Suppressor macrophage treated with lipopolysaccharide for 1 hour (primary cell): ENCODE data around the gene RARG.

ENCODE experiments used
- DNase-seq, 3 donors: peaks; one replicate each; pipeline ENCODE4 v3.0.0-alpha.2; 2020 to 2022

Gene RARG

DNA sequence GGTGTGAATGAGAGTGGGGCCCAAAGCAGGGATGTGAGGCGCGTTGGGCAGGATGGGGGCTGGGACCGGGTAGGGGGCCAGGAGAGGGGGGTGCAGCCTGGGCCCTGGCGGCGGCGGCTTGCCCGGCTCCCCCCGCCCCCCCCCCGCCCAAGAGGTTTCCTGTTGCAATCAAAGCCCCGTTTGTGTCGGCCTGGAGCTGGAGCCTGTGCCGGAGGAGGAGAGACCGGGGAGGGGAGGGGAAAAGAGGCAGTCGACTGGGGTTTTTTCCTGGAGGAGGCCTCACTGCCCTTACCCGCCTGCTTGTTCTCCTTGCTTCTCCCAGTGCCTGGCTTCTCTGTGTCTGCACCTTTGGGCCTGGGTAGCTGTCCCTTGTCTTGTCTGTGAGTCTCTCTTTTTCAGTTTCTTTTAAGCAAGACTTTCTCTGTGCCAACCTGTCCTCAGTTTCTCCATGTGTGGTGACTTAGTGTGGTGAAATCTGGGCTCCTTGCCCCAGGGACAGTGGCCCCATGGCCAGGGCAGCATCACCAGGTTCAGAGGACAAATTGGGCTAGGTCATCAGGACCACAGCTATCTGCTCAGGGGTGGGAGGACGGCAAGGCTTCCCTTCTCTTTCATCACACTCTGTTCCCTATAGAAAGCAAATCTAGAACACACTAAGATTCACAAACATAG, 8.5 kb downstream of the RARG start:
- peak; percentile 45 to 67 (median 53) for DNase-seq

DNA sequence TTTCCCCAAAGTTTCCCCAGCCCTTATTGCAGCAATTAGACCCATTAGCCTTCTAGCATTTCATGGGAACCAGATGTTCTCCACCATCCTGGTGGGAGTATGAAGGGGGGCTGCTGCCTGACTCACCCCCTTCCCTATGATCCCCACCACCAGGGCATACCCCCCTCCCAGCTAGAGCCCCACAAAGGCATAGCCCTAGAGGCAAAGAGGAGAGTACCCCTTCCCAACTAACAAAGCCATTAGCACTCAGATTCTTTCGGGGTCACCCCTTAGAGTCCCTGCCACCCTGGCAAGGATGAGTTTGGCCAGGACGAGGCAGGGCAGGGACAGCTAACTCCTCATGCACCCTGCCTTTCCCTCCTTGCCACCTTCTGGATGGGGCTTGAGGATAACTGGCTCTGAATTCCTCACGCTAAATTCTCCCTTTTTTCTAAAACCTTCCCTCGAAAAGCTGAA, 9.2 kb downstream of the RARG start:
- no peak for DNase-seq

GRCh38 chr12:53222170-53222721, 9.8 kb downstream of the RARG start:
- DNase-seq = no peak

DNA sequence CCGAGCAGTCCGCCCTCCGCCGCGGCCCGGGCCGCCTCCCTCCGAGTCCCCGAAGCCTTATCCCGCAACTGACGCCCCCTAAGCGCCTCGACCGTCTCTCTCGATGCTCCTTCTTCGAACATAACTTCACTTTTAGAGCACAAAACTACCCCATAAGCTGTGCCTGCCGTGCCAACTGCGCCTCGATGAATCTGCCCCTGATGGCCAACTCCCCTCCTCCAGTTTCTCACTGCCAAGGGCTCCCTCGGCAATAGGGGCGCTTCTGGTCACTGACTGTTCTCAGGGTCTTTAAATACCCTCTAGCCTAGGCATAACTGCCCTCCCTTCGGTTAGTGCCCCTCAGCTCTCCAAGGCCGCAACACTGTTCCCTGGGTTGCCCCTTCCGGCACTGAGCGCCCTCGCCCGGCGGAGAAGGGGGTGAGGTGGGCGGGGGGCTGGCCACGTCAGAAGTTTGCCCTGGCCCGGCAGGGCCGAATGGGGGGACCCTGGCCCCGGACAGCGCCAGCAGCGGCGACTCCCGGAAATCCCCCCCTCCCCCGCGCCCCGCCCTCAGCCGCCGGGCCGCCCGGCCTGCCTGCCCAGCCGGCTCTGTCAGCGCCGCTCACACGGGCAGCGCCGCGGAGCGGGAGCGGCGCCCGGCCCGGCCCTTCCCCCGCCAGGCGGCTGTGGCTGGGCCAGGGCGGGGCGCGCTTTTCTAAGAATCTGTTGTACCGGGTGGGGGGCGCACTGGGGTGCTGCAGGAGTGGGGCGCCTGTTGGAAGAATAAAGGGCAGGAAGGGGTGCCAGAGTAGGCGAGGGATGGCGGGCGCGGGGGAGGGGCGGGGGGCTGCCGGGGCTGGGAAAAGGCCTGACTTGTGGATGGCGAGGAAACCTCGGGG, 10.6 kb downstream of the RARG start:
- DNase-seq = peak; percentile 69 to 91 (median 79)

GRCh38 chr12:53220694-53221202, 11.3 kb downstream of the RARG start:
- peak; percentile 94 to 99 (median 96) for DNase-seq

- peak; percentile 42 to 79 (median 52) for DNase-seq
Observed at GRCh38 chr12:53219956-53220693, 11.9 kb downstream of the RARG start.

GRCh38 chr12:53219292-53219955, 12.6 kb downstream of the RARG start:
- peak; percentile 87 to 89 (median 88) for DNase-seq

DNA sequence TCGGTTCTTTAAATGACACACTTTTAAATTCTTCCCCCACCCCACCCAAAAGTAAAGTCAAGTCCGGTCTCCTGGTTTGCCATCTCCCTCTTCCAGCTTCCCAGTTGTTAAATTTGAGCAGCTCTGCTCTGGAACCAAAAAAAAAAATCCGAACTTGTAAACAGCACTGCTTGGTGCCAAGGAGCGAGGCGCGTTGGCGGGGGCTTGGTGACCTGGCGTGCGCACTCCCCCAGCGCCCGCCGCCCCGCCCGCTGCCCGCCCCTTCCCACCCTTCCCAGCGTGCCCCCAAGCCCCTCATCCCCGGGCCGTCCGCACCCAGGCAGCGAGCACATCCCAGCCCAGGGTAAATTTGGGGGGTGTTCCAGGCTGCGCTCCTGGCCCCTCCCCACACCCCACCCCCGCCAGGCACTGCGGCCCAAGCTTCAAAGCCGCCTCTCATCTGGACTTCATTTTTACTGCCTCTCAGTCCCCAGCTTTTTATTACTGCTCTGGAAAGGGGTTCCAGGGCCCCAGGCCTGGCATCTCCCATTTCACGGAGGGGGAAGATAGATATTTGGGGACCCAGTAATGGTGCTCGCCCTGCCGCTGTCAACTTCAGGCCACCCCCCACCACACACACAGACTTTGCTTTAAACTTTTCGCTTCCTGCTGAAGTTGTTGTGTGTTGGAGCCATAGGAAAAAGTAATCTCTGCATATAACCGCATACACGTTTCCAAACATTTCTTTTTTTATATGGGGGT, 13.3 kb downstream of the RARG start:
- DNase-seq = no peak

- DNase-seq = peak in 1 of 3 donors; percentile 22
Observed at GRCh38 chr12:53217931-53218307, 14.1 kb downstream of the RARG start.

GRCh38 chr12:53217051-53217930, 14.7 kb downstream of the RARG start:
- DNase-seq = peak; percentile 77 to 84 (median 82)

DNA sequence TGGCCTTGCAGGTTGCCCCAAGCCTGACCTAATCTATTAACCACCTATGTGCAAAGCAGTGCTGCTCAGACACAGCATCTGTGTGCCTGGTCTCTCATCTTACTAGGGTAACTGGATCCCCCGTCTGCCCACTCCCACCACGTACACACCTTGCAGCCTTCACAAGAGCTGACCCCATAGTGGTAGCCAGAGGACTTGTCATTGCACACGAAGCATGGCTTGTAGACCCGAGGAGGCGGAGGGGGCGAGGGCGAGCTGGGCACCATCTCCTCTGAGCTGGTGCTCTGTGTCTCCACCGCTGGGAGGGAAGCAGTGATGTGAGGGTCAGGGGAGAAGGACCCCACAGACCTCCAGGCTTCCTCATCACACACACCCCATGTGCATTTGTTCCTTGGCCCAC, 16.5 kb downstream of the RARG start:
- DNase-seq = no peak

DNA sequence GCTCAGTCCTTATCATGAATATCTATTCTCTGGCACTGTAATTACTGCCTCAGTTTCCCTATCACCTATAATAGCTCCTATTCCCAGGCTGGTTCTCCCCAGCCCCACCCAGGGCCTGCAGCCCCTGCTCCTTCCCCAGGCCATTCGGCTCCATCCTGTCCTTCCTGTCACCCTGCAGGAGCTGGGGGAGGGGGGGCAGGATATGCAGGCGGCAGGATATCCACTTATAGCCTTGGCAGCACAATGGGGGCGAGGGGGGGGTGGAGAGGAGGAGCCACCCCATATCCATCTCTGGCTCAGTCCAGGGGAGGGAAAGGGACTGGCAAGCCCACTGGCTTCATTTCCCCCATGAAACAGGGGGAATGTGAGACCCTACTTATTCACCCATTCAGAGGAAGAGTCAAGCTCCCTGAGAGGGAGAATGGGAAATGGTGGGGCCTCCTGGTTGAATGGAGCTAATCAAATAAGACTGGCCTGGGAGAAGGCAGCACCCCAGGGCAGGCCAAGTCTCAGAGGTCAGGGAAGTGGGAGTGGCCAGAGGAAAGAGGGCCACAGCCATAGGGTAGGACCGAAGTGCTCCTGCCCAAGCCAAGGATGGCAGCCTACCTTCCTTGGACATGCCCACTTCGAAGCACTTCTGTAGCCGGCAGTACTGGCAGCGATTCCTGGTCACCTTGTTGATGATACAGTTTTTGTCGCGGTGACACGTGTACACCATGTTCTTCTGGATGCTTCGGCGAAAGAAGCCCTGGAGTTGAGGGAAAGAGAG, 17.1 kb downstream of the RARG start:
- no peak for DNase-seq

DNA sequence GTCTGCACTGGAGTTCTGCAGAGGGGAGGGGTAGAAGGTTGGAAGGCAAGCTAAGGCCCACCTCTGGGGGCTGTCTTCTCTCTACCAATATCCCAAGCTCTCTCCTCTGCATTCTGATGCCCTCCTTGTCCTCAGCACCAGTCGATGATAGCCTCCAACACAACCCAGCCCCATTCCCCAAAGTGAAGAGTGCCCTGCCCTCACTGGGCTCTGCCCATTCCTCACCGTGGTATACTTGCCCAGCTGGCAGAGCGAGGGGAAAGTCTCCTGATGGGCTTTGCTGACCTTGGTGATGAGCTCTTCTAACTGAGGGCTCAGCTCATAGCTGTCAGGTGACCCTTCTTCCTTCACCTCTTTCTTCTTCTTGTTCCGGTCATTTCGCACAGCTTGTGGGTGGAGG, 17.8 kb downstream of the RARG start:
- no peak for DNase-seq

- peak; percentile 83 to 93 (median 87) for DNase-seq
Observed at GRCh38 chr12:53213348-53213747, 18.7 kb downstream of the RARG start.

DNA sequence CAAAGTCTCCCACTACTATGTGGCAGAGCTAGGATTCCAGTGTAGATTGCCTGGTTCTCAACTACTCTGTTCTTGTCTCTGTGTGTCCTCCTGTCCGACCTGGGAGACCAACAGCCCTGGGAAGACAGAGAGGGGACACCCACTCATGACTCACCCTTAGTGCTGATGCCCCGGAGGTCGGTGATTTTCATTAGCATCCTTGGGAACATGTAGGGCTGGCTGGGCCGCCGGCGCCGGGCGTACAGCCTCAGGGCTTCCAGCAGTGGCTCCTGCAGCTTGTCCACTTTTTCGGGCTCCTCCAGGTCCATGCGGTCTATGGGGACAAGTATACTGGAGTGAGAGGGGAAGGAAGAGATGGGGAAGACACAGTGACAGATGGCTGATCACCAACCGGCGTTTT, 19.1 kb downstream of the RARG start:
- peak in 1 of 3 donors; percentile 21 for DNase-seq

GRCh38 chr12:53211476-53212381, 20.3 kb downstream of the RARG start:
- peak in 1 of 3 donors; percentile 50 for DNase-seq

DNA sequence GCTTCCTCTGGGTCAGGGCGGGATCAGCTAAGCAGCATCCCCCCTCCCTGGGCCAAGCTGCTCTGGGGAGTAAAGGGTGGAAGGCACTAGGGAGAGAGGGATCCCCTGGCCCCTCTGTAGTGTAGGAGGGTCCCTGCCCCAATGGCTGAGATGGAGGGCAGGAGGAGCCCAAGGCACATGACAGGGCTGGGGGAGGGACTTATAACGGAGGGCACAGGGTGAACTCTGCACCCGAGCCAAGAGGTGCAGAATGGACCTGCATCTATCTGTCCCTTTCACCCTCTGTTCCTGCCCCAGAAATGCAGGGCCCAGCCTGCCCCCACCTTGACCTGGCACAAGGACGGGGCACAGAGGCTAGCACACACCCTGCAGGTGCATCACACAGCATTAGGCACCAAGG, 21.2 kb downstream of the RARG start:
- DNase-seq = no peak

GRCh38 chr12:53208877-53209463, 23.0 kb downstream of the RARG start:
- peak; percentile 59 to 69 (median 65) for DNase-seq
